ENCODE results near the gene PARD3B.

Gene PARD3B

GRCh38 chr2:205358351-205358815 lies 813.1 kb downstream of the PARD3B start:
- no peak for TF ChIP-seq CTCF (IDR thresholded peaks at IDR 0.05; ENCODE audit: low read length, missing control alignments)
- peak; percentile 49 for DNase-seq (ENCODE audit: low read depth)
- no peak overlapping the region for H3K4me3 ChIP-seq (replicated peaks; ENCODE audit: low read depth, low read length)

GRCh38 chr2:205361272-205361671 lies 816.0 kb downstream of the PARD3B start:
- TF ChIP-seq CTCF (IDR thresholded peaks at IDR 0.05; ENCODE audit: low read length, missing control alignments) = no peak
- no peak overlapping the region for H3K4me3 ChIP-seq (replicated peaks; ENCODE audit: low read depth, low read length)
- no peak for DNase-seq (ENCODE audit: low read depth)

GRCh38 chr2:205361970-205362369 lies 816.7 kb downstream of the PARD3B start:
- no peak for DNase-seq (ENCODE audit: low read depth)
- no peak for TF ChIP-seq CTCF (IDR thresholded peaks at IDR 0.05; ENCODE audit: low read length, missing control alignments)

GRCh38 chr2:205364261-205364660 lies 819.0 kb downstream of the PARD3B start:
- DNase-seq (ENCODE audit: low read depth) = no peak
- no peak overlapping the region for H3K4me3 ChIP-seq (replicated peaks; ENCODE audit: low read depth, low read length)
- no peak for TF ChIP-seq CTCF (IDR thresholded peaks at IDR 0.05; ENCODE audit: low read length, missing control alignments)

More at GRCh38 chr2:205361970-205362369, 816.7 kb downstream of the PARD3B start:
- H3K4me3 ChIP-seq (replicated peaks; ENCODE audit: low read depth, low read length) = no peak overlapping the region

- DNase-seq (ENCODE audit: low read depth) = no peak
- H3K4me3 ChIP-seq (replicated peaks; ENCODE audit: low read depth, low read length) = no peak overlapping the region
- no peak for TF ChIP-seq CTCF (IDR thresholded peaks at IDR 0.05; ENCODE audit: low read length, missing control alignments)
These were observed 821.2 kb downstream of the PARD3B start for GRCh38 chr2:205366336-205367060.

- no peak for TF ChIP-seq CTCF (IDR thresholded peaks at IDR 0.05; ENCODE audit: low read length, missing control alignments)
- no peak overlapping the region for H3K4me3 ChIP-seq (replicated peaks; ENCODE audit: low read depth, low read length)
- DNase-seq (ENCODE audit: low read depth) = no peak
These were observed 822.2 kb downstream of the PARD3B start for GRCh38 chr2:205367331-205367935.

All from fibroblast of pulmonary artery (primary cell).